Stimulated activated CD4-positive, alpha-beta T cell treated with anti-CD3 and anti-CD28 coated beads, Interleukin-1b, Interleukin-23, amount 100 ng/mL, for 48 hours (primary cell): Measurements from ENCODE around the gene IKZF2.

Source experiments
- DNase-seq: peaks from one replicate; pipeline ENCODE4 v3.0.0-alpha.2; 2020

The IKZF2 gene

GRCh38 chr2:213152065-213152794 is 818 bp upstream of the IKZF2 start:
- peak; percentile 12 for DNase-seq

GRCh38 chr2:213150315-213151097 is 906 bp downstream of the IKZF2 start:
- no peak for DNase-seq

GRCh38 chr2:213149949-213150314 is 1.5 kb downstream of the IKZF2 start:
- no peak for DNase-seq

GRCh38 chr2:213149294-213149875 is 2.0 kb downstream of the IKZF2 start:
- DNase-seq: no peak

GRCh38 chr2:213148572-213149261 is 2.7 kb downstream of the IKZF2 start:
- no peak for DNase-seq

- no peak for DNase-seq
Measured at GRCh38 chr2:213147538-213147937, 3.9 kb downstream of the IKZF2 start.

GRCh38 chr2:213145715-213146242 is 5.6 kb downstream of the IKZF2 start:
- no peak for DNase-seq

GRCh38 chr2:213137064-213137463 is 14.3 kb downstream of the IKZF2 start:
- DNase-seq: no peak

GRCh38 chr2:213129311-213129710 is 22.1 kb downstream of the IKZF2 start:
- no peak for DNase-seq

GRCh38 chr2:213125646-213126347 is 25.6 kb downstream of the IKZF2 start:
- no peak for DNase-seq

GRCh38 chr2:213122725-213123124 is 28.7 kb downstream of the IKZF2 start:
- DNase-seq: no peak

- DNase-seq: no peak
Measured at GRCh38 chr2:213121690-213122089, 29.7 kb downstream of the IKZF2 start.

GRCh38 chr2:213119061-213119809 is 32.2 kb downstream of the IKZF2 start:
- peak; percentile 15 for DNase-seq

- DNase-seq: no peak
Measured at GRCh38 chr2:213108308-213108707, 43.1 kb downstream of the IKZF2 start.

- no peak for DNase-seq
Measured at GRCh38 chr2:213107728-213108127, 43.7 kb downstream of the IKZF2 start.

- no peak for DNase-seq
Measured at GRCh38 chr2:213105212-213105611, 46.2 kb downstream of the IKZF2 start.

- no peak for DNase-seq
Measured at GRCh38 chr2:213104903-213105202, 46.6 kb downstream of the IKZF2 start.

- no peak for DNase-seq
Measured at GRCh38 chr2:213104092-213104902, 47.1 kb downstream of the IKZF2 start.

GRCh38 chr2:213101692-213102460 is 49.5 kb downstream of the IKZF2 start:
- DNase-seq: no peak

GRCh38 chr2:213101109-213101508 is 50.3 kb downstream of the IKZF2 start:
- DNase-seq: no peak
